ENCODE measurements around the gene PLIN3. TPM values are rescaled to one million over a fixed set of nuclear protein-coding genes. Genes with fewer than 3 reads are reported as not detected.

PLIN3 gene
- total RNA-seq, 4 donors from 2014 or later = 14.8 to 66.1 (median 30.8) TPM

GRCh38 chr19:4910594-4911281 lies 43.3 kb upstream of the PLIN3 start:
- TF ChIP-seq CTCF (IDR thresholded peaks at IDR 0.05; ENCODE audit: low read depth) = no peak

- TF ChIP-seq CTCF (IDR thresholded peaks at IDR 0.05; ENCODE audit: low read depth) = no peak
Measured at GRCh38 chr19:4909897-4910593, 42.6 kb upstream of the PLIN3 start.

- TF ChIP-seq CTCF (IDR thresholded peaks at IDR 0.05; ENCODE audit: low read depth) = no peak
Measured at GRCh38 chr19:4909156-4909896, 41.9 kb upstream of the PLIN3 start, which contains the start of gene UHRF1. Gene UHRF1, plus strand, starts transcription at chr19:4909501. Its CDS starts 1,385 bp downstream, at chr19:4910886.

GRCh38 chr19:4908781-4909155 lies 41.3 kb upstream of the PLIN3 start:
- no peak for TF ChIP-seq CTCF (IDR thresholded peaks at IDR 0.05; ENCODE audit: low read depth)

- no peak for TF ChIP-seq CTCF (IDR thresholded peaks at IDR 0.05; ENCODE audit: low read depth)
Measured at GRCh38 chr19:4908360-4908759, 40.9 kb upstream of the PLIN3 start.

- no peak for TF ChIP-seq CTCF (IDR thresholded peaks at IDR 0.05; ENCODE audit: low read depth)
Measured at GRCh38 chr19:4906963-4907362, 39.5 kb upstream of the PLIN3 start.

GRCh38 chr19:4904481-4904880 lies 37.0 kb upstream of the PLIN3 start:
- no peak for TF ChIP-seq CTCF (IDR thresholded peaks at IDR 0.05; ENCODE audit: low read depth)
